ENCODE results near the gene TTLL13. TPM values are rescaled to one million over a fixed set of nuclear protein-coding genes. Genes with fewer than 3 reads are reported as not detected.

Gene TTLL13
- total RNA-seq, 1 donor from 2014 or later, result 0.19 TPM

DNA sequence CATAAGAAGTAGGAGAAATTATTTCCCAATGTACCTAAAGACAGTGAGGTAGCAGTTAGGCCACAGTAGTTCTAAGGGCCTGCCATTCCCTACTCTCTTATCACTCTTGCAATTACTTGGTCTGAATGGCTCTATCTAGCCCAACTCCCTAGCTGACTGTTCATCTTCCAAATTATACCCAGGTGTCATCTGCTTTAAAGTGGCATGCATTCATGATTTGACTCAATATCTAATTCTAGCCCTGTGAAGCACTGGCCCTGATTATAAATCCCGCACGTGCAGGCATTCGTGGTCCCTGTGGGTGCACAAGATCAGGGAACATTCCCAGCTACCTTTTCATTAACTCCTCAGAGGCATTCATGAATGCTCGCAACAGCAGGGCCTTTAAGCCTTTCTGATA, 59.7 kb downstream of the TTLL13 start:
- H3K4me3 ChIP-seq, result no peak overlapping the region
- no peak overlapping the region for H3K27ac ChIP-seq (replicated peaks)
- no peak for DNase-seq
- H3K9me3 ChIP-seq (replicated peaks), result no peaks in the 10 kb centered on the region
- peaks cover 4% of the 10 kb centered on the region for H3K4me1 ChIP-seq
- intact Hi-C loops (cut with micrococcal nuclease), result no loop called here
- H3K36me3 ChIP-seq, result no peaks in the 10 kb centered on the region
- H3K27me3 ChIP-seq (ENCODE audit: low read depth), result no peaks in the 10 kb centered on the region
- TF ChIP-seq, protein P1, sequence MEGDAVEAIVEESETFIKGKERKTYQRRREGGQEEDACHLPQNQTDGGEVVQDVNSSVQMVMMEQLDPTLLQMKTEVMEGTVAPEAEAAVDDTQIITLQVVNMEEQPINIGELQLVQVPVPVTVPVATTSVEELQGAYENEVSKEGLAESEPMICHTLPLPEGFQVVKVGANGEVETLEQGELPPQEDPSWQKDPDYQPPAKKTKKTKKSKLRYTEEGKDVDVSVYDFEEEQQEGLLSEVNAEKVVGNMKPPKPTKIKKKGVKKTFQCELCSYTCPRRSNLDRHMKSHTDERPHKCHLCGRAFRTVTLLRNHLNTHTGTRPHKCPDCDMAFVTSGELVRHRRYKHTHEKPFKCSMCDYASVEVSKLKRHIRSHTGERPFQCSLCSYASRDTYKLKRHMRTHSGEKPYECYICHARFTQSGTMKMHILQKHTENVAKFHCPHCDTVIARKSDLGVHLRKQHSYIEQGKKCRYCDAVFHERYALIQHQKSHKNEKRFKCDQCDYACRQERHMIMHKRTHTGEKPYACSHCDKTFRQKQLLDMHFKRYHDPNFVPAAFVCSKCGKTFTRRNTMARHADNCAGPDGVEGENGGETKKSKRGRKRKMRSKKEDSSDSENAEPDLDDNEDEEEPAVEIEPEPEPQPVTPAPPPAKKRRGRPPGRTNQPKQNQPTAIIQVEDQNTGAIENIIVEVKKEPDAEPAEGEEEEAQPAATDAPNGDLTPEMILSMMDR (IDR thresholded peaks at IDR 0.05; ENCODE audit: borderline replicate concordance), result no peak

Other genes starting within 250 kb of the TTLL13 start
- 5.5 TPM for gene ZNF710, start 248.2 kb upstream of the TTLL13 start, total RNA-seq
- 933 TPM for gene IDH2, start 147.1 kb upstream of the TTLL13 start, total RNA-seq
- 22.7 TPM for gene SEMA4B, start 48.2 kb upstream of the TTLL13 start, total RNA-seq
- 69.6 TPM for gene CIB1, start 15.6 kb upstream of the TTLL13 start, total RNA-seq
- gene GDPGP1, start 15.3 kb upstream of the TTLL13 start, total RNA-seq, result 15.5 TPM
- 120 TPM for gene NGRN, start 16.1 kb downstream of the TTLL13 start, total RNA-seq
- gene ZNF774, start 102.7 kb downstream of the TTLL13 start, total RNA-seq, result 4.7 TPM
- 39.2 TPM for gene IQGAP1, start 138.7 kb downstream of the TTLL13 start, total RNA-seq